ENCODE data around the gene TM9SF2. TPM values are rescaled to one million over a fixed set of nuclear protein-coding genes. Genes with fewer than 3 reads are reported as not detected.
"Not testable (repeated sequence)": the region's sequence is repeated elsewhere in the genome, so short reads cannot be mapped to it uniquely, and the experiment has no call there.

Gene TM9SF2
- total RNA-seq, 1 experiment from 2014 or later, result 154 TPM

GRCh38 chr13:99484473-99484872 is 16.8 kb upstream of the TM9SF2 start:
- Histone ChIP-seq H3K36me3 (ENCODE audit: control insufficient read depth, insufficient read depth, low read length) (no peaks in the 10 kb centered on the region), H3K27me3 (replicated peaks; ENCODE audit: control insufficient read depth, insufficient read depth, low read length) (no peaks in the 10 kb centered on the region), H3K4me3 (ENCODE audit: low read depth, low read length) (no peak overlapping the region), H3K4me1 (0 out of 2 replicates have a peak, but pooled peaks cover 4% of the 10 kb centered on the region), H3K9me3 (no peaks in the 10 kb centered on the region)
- H3K4me1 Mint-ChIP-seq (ENCODE audit: low read depth, unreplicated experiment), result no peaks in the 10 kb centered on the region
- BruUV-seq (replicated peaks), result no TSS peak
- intact Hi-C loops (cut with micrococcal nuclease; ENCODE audit: unreplicated experiment), result no loop called here
- ChIA-PET CTCF (no interaction called here), POLR2A (interaction anchor here (0.6 kb wide), 1 partner anchor 96 kb away, joined by 4 read pairs; no protein-coding TSS in a partner anchor)
- TF ChIP-seq, protein P1, sequence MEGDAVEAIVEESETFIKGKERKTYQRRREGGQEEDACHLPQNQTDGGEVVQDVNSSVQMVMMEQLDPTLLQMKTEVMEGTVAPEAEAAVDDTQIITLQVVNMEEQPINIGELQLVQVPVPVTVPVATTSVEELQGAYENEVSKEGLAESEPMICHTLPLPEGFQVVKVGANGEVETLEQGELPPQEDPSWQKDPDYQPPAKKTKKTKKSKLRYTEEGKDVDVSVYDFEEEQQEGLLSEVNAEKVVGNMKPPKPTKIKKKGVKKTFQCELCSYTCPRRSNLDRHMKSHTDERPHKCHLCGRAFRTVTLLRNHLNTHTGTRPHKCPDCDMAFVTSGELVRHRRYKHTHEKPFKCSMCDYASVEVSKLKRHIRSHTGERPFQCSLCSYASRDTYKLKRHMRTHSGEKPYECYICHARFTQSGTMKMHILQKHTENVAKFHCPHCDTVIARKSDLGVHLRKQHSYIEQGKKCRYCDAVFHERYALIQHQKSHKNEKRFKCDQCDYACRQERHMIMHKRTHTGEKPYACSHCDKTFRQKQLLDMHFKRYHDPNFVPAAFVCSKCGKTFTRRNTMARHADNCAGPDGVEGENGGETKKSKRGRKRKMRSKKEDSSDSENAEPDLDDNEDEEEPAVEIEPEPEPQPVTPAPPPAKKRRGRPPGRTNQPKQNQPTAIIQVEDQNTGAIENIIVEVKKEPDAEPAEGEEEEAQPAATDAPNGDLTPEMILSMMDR (IDR thresholded peaks at IDR 0.05; ENCODE audit: insufficient read depth in 1 of 2, low read depth in 1 of 2, low read length in 1 of 2, severe bottlenecking in 1 of 2, unreplicated experiment in 1 of 2), result no peak
- H3K4me3 Mint-ChIP-seq (ENCODE audit: unreplicated experiment), result no peak overlapping the region
- DNase-seq, result no peak
- H3K36me3 Mint-ChIP-seq (ENCODE audit: insufficient read depth, unreplicated experiment), result no peaks in the 10 kb centered on the region
- no peak overlapping the region for H3K27ac Mint-ChIP-seq (ENCODE audit: unreplicated experiment)
- no peaks in the 10 kb centered on the region for H3K9me3 Mint-ChIP-seq (ENCODE audit: unreplicated experiment)
- H3K27me3 Mint-ChIP-seq (ENCODE audit: insufficient read depth, unreplicated experiment), result no peaks in the 10 kb centered on the region

DNA sequence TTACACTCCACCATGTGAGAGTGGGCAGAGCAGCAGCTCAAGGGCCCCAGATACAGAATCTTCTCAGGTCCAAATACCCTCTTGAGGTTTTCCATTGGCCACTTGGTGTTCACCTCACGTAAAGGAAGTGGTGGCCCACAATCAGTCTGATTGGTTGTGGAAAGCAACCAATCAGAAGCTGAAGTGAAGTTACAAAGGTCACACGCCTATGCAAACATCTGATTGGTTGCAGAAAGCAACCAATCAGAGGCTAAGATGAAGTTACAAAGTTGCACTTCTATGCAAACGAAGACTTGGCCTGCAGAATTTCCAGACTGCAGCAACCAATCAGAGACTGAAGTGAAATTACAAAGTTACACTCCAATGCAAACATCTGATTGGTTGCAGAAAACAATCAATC is 14.3 kb upstream of the TM9SF2 start:
- TF ChIP-seq, protein P1 (IDR thresholded peaks at IDR 0.05; ENCODE audit: insufficient read depth in 1 of 2, low read depth in 1 of 2, low read length in 1 of 2, severe bottlenecking in 1 of 2, unreplicated experiment in 1 of 2), result no peak
- 0 out of 2 replicates have a peak, but pooled peaks cover 4% of the 10 kb centered on the region for H3K4me1 ChIP-seq
- H3K36me3 Mint-ChIP-seq (ENCODE audit: insufficient read depth, unreplicated experiment), result no peaks in the 10 kb centered on the region
- H3K9me3 ChIP-seq, result peaks cover 3% of the 10 kb centered on the region; the same call in 1 of the 2 replicates
- H3K27me3 Mint-ChIP-seq (ENCODE audit: insufficient read depth, unreplicated experiment), result no peaks in the 10 kb centered on the region
- intact Hi-C loops (cut with micrococcal nuclease; ENCODE audit: unreplicated experiment), result no loop called here
- H3K4me1 Mint-ChIP-seq (ENCODE audit: low read depth, unreplicated experiment), result no peaks in the 10 kb centered on the region
- H3K36me3 ChIP-seq (ENCODE audit: control insufficient read depth, insufficient read depth, low read length), result no peaks in the 10 kb centered on the region
- ChIA-PET POLR2A (no interaction called here), CTCF (no interaction called here)
- no TSS peak for BruUV-seq (replicated peaks)
- DNase-seq, result peak in 1 of 2 experiments; percentile 11
- no peaks in the 10 kb centered on the region for H3K27me3 ChIP-seq (replicated peaks; ENCODE audit: control insufficient read depth, insufficient read depth, low read length)
- no peak overlapping the region for H3K4me3 ChIP-seq (ENCODE audit: low read depth, low read length)
- H3K9me3 Mint-ChIP-seq (ENCODE audit: unreplicated experiment), result peaks cover 6% of the 10 kb centered on the region
- no peak overlapping the region for H3K27ac Mint-ChIP-seq (ENCODE audit: unreplicated experiment)
- H3K4me3 Mint-ChIP-seq (ENCODE audit: unreplicated experiment), result no peak overlapping the region

DNA sequence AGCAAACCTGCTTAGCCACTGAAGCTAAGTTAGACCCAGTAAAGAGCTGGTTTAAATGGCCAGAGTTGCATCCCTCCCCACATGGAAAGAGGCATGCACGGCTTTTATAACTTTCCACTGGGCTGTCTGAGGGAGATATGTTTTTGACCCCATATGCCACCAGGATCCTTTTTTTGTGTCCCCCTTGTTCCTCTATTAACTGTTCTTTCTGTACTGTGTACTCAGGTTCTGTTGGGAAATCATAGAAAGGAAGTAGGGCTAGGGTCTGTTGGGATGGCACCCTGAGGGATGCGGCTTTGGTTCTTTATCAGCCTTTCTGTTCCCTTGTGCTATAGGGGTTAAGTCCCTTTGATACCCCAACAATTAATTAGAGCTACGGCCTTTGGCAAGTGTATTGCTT is 12.2 kb upstream of the TM9SF2 start:
- Histone ChIP-seq H3K4me3 (ENCODE audit: low read depth, low read length) (no peak overlapping the region), H3K36me3 (ENCODE audit: control insufficient read depth, insufficient read depth, low read length) (no peaks in the 10 kb centered on the region), H3K9me3 (peaks cover 3% of the 10 kb centered on the region; the same call in 1 of the 2 replicates), H3K27me3 (replicated peaks; ENCODE audit: control insufficient read depth, insufficient read depth, low read length) (no peaks in the 10 kb centered on the region), H3K4me1 (0 out of 2 replicates have a peak, but pooled peaks cover 4% of the 10 kb centered on the region)
- Mint-ChIP-seq H3K36me3 (ENCODE audit: insufficient read depth, unreplicated experiment) (no peaks in the 10 kb centered on the region), H3K4me1 (ENCODE audit: low read depth, unreplicated experiment) (no peaks in the 10 kb centered on the region), H3K27ac (ENCODE audit: unreplicated experiment) (no peak overlapping the region), H3K27me3 (ENCODE audit: insufficient read depth, unreplicated experiment) (no peaks in the 10 kb centered on the region), H3K4me3 (ENCODE audit: unreplicated experiment) (no peak overlapping the region), H3K9me3 (ENCODE audit: unreplicated experiment) (peaks cover 18% of the 10 kb centered on the region)
- intact Hi-C loops (cut with micrococcal nuclease; ENCODE audit: unreplicated experiment), result no loop called here
- ChIA-PET POLR2A (no interaction called here), CTCF (no interaction called here)
- BruUV-seq (replicated peaks), result no TSS peak
- TF ChIP-seq, protein P1 (IDR thresholded peaks at IDR 0.05; ENCODE audit: insufficient read depth in 1 of 2, low read depth in 1 of 2, low read length in 1 of 2, severe bottlenecking in 1 of 2, unreplicated experiment in 1 of 2), result no peak
- DNase-seq, result no peak

DNA sequence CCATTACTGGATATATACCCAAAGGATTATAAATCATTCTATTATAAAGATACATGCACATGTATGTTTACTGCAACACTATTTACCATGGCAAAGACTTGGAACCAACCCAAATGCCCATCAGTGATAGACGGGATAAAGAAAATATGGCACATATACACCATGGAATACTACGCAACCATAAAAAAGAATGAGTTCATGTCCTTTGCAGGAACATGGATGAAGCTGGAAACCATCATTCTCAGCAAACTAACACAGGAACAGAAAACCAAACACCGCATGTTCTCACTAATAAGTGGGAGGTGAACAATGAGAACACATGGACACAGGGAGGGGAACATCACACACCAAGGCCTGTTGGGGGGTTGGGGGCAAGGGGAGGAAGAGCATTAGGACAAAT is 9.5 kb upstream of the TM9SF2 start:
- H3K4me1 Mint-ChIP-seq (ENCODE audit: low read depth, unreplicated experiment); H3K9me3 ChIP-seq; H3K36me3 Mint-ChIP-seq (ENCODE audit: insufficient read depth, unreplicated experiment); H3K27me3 Mint-ChIP-seq (ENCODE audit: insufficient read depth, unreplicated experiment); H3K36me3 ChIP-seq (ENCODE audit: control insufficient read depth, insufficient read depth, low read length); H3K4me3 Mint-ChIP-seq (ENCODE audit: unreplicated experiment); BruUV-seq (replicated peaks); H3K27me3 ChIP-seq (replicated peaks; ENCODE audit: control insufficient read depth, insufficient read depth, low read length); H3K4me1 ChIP-seq; H3K4me3 ChIP-seq (ENCODE audit: low read depth, low read length); DNase-seq; CTCF ChIA-PET; intact Hi-C loops (cut with micrococcal nuclease; ENCODE audit: unreplicated experiment); POLR2A ChIA-PET; H3K27ac Mint-ChIP-seq (ENCODE audit: unreplicated experiment): not testable (repeated sequence)
- peaks cover 28% of the 10 kb centered on the region for H3K9me3 Mint-ChIP-seq (ENCODE audit: unreplicated experiment)

All from Caco-2 (cell line).